SK-N-SH (cell line): Measurements from ENCODE around the gene ATP13A3.

ENCODE experiments used
- ELF1 ChIP-seq: IDR thresholded peaks from 2 replicates; pipeline ENCODE4 v1.4.0; 2012
- EZH2phosphoT487 ChIP-seq: fragments of 200-600 bp; sonication (generic); IDR thresholded peaks from 2 replicates; pipeline ENCODE4 v1.6.1; 2017; ENCODE audit warnings: low read depth, mixed run types, mild to moderate bottlenecking, antibody characterized with exemption, moderate library complexity, borderline replicate concordance
- RAD21 ChIP-seq: IDR thresholded peaks from 2 replicates; pipeline ENCODE4 v1.6.1; 2012; ENCODE audit warnings: mild to moderate bottlenecking, low read length
- RCOR1 ChIP-seq: fragments of 150-350 bp; IDR thresholded peaks from 2 replicates; pipeline ENCODE4 v1.6.1; 2017; ENCODE audit warnings: antibody characterized with exemption, low read length
- RFX5 ChIP-seq: IDR thresholded peaks from 2 replicates; pipeline ENCODE4 v1.6.1; 2012; ENCODE audit warnings: mild to moderate bottlenecking, improper control_type of control experiment, low read length
- YY1 ChIP-seq: IDR thresholded peaks from 2 replicates; pipeline ENCODE4 v1.4.0; 2012; ENCODE audit warnings: low read depth, mild to moderate bottlenecking
- TF ChIP-seq, protein P1 (sequence below): fragments of 200-600 bp; sonication (generic); IDR thresholded peaks from 2 replicates; pipeline ENCODE4 v1.6.1; 2017; ENCODE audit warnings: antibody characterized with exemption, mild to moderate bottlenecking, moderate library complexity

DNA sequence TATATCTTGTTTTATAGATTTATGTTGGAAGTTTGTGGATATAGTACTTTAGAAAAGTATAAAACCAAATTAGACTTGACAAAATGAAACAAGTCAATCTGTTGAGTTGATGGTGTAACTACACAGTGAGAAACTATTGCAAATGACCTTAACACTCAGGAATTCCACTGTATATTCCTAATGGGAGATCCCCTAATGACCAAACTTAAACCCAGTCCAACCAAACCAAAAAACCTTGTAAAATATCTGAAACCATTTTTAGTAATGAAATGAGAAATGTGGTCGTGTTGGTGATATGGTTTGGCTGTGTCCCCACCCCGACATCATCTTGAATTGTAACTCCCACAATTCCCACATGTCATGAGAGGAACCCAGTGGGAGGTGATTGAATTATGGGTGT lies 31.9 kb upstream of the ATP13A3 start:
- TF ChIP-seq, protein P1, sequence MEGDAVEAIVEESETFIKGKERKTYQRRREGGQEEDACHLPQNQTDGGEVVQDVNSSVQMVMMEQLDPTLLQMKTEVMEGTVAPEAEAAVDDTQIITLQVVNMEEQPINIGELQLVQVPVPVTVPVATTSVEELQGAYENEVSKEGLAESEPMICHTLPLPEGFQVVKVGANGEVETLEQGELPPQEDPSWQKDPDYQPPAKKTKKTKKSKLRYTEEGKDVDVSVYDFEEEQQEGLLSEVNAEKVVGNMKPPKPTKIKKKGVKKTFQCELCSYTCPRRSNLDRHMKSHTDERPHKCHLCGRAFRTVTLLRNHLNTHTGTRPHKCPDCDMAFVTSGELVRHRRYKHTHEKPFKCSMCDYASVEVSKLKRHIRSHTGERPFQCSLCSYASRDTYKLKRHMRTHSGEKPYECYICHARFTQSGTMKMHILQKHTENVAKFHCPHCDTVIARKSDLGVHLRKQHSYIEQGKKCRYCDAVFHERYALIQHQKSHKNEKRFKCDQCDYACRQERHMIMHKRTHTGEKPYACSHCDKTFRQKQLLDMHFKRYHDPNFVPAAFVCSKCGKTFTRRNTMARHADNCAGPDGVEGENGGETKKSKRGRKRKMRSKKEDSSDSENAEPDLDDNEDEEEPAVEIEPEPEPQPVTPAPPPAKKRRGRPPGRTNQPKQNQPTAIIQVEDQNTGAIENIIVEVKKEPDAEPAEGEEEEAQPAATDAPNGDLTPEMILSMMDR: no peak
- TF ChIP-seq RAD21 (no peak), EZH2phosphoT487 (no peak), RFX5 (no peak), RCOR1 (no peak), ELF1 (no peak), YY1 (no peak)
